ENCODE results near the gene NUP62.

The NUP62 gene

DNA sequence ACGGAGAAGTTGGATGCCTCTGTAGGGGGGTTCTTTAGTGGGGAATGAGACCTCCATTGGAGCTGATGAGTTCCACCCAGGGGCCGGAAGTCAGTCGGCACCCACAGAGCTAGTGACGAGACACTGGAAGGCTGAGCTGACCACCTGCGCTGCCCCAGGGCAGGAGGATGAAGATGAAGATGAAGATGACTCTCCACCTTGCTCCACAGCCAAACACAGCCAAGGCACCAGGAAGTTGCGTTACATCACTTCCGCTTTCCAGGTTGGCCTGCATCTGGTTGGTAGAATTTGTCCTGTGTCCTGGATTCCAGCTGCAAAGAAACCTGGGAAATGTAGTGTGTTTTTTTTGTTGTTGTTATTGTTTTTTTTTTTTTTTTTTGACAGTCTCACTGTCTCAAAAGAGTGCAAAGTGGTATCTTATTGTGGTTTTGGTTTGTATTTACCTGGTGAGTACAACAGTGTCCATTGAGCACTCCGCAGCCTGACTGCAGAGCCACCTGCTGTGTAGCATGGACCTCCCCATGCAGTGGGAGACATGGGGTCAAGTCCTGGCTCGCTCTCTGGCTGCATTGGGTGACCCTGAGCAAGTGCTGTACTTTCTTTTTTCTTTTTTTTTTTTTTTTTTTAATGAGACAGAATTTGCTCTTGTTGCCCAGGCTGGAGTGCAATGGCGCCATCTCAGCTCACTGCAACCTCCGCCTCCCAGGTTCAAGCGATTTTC, 49.9 kb downstream of the NUP62 start:
- DNase-seq, result no peak

- DNase-seq, result no peak
Observed at GRCh38 chr19:49878744-49879070, 50.6 kb downstream of the NUP62 start.

- DNase-seq, result peak; percentile 97 to 99 (median 98)
Observed at GRCh38 chr19:49877879-49878743, 51.2 kb downstream of the NUP62 start.

DNA sequence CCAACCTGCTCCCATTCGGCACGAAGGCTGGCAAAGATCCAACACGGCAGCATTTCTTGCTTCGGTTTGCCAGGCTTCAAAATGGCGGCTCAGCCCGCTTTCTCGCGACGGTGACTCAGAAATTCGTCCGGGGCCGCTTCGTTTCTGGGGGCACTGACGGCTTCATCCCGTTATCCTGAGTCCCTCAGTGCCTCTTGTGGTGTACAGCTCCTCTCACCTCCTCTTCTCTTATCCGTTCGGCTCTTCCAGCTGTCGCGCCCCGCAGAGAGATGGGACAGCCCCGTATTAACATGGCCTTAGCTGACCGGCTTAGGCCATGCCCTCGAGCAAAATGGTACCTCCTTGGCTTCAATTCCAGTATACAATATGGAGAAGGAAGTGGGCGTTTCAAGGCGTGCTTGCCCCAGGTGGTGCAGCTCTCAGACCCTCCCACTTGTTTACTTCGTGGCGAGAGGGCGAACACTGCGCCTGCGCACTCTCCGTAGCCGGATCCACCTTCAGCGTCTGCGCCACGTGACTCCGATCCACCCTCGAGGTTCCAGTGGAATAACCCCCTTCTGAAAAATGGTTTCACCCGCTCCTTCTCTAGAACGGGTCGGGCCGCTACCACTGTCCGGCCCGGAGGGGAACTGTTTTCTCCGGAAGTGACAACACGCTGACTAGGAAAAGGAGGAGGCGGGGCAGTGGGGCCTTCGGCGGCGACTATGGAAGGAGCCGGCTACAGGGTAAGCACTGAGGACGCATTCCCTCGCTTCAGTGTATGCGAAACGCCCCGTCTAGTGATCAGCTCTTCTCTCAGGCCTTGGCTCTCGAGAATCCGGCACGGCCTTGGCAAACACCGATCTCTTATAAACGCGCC, 52.1 kb downstream of the NUP62 start, which contains the start of the genes AKT1S1 and TBC1D17:
AKT1S1 (minus strand) TSS at position 336 of the 859 bp plus-strand sequence. CDS start 4,060 bp downstream, outside the sequence.
TBC1D17 (plus strand) TSS at position 683 of the 859 bp plus-strand sequence; CDS start at position 705, 22 bp downstream.
- peak; percentile 99 to 100 (median 100) for DNase-seq

GRCh38 chr19:49876422-49877019, 52.8 kb downstream of the NUP62 start:
- peak; percentile 97 to 100 (median 99) for DNase-seq

GRCh38 chr19:49875857-49876421, 53.4 kb downstream of the NUP62 start:
- DNase-seq, result peak in 5 of 6 experiments; percentile 29 to 74 (median 60)

GRCh38 chr19:49875177-49875576, 54.1 kb downstream of the NUP62 start:
- no peak for DNase-seq

DNA sequence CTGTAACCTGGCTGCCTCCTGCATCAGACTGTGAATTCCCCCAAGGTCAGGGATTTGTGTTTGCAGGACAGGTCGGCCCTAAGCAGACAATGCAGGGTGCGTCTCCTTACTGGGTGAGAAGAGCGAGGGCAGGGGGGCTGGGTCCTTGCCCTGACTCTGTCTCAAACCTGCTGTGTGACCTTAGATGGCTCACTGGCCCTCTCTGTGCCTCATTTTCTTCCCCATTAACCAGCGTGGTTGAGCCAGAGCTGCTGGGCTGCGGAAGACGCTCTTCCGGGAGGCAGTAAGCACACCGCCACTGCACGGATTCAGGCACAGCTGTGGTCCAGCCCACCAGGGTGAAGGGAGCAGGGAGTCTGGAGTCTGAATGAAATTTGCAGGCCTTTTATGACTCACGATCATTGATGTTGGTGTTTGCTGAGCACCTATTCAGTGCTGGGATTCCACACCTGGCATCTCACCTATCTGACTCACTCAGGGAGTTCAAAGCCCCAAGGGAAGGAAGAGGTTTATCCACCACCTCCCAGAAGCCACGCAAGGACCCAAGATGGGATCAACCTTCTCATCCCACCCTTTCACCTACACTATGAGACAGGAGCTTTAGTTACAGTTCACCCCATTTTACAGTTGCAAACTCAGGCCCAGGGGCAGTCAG, 54.7 kb downstream of the NUP62 start:
- DNase-seq, result no peak

DNA sequence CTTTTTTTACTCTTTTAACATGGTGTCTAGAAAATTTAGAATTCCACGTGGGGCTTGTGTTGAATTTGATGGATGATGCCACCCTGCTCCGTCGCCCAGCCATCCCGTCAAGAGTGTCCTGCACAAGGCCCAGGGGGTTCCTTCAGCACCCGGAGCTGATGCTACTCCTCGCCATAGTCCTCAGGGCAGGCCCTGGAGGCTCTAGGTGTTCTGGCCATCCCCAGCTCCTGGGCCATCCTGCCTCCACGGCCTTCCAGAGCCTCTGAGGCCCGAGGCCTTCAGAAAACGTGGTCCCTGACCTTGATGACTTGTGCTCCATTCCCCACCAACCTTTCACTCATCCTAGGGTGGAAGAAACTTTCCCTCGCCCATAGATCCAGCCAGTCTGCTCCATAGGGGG, 55.5 kb downstream of the NUP62 start:
- DNase-seq, result no peak

- no peak for DNase-seq
Observed at GRCh38 chr19:49873129-49873521, 56.2 kb downstream of the NUP62 start.

- DNase-seq, result no peak
Observed at GRCh38 chr19:49872245-49873128, 56.8 kb downstream of the NUP62 start.

- no peak for DNase-seq
Observed at GRCh38 chr19:49871349-49871985, 57.8 kb downstream of the NUP62 start.

DNA sequence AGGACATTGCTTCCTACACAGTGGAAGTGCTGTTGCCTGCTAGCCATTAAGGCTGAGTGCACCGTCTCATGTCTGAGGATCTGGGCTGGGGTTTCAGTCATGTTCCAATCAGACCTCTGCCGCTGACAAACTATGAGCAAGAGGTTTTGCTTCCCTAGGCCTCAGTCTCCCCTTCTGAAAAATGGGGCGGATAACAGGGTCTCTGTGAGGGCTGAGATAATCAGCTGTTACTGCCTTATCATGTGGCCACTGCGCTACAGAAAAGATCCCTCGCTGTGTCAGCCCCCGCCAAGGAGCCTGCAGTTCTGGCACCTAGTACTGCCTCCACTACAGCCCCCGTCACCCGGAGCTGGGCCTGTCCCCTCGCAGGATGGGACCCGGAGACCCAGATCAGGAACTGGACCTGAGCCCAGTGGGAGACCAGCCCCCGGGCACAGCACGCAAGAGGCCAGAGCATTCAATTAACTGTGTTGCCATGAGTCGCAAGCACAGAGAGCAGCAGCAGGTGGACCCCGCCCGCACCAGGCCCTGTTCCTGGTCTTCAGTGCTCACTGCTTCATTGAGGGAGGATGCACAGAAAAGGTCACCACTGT, 58.9 kb downstream of the NUP62 start:
- no peak for DNase-seq

DNA sequence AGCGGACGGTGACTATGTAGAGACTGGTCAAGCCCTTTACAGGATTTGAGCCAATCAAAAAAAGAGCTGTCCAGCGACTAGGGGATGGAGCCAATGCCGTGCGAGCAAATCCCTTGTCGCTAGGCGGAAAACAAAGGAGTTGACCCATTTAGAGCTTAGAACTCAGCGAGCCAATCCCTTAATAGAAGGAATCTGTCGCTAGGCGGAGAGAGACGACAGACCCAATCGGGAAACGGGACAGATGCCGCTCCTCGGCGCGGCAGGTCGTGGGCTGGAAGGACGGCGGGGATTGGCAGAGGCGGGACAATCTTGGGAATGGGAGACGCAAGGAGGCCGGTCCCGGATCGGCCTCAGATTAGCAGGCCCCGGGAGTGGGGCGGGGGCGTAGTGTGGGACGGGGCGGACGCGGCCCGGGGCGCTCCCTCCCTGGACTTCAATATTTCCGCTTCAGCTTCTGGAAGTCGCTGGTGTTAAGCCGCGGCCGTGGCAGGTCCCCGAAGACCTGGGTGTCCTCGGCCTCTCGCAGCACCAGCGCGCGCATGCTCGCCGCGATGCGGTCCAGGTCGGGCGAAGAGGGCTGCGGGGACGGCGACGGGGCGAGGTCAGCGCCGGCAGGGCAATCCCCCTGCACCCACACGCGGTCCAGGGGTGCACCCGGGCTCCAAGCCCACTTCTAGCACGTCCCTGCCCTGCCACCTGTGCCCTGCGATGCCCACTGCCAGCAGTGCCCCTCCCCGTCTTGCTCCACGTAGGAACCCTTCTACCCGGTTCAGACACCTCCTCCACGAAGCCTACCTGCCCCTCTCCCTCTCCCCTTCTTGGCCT, 59.6 kb downstream of the NUP62 start:
- DNase-seq, result peak; percentile 83 to 89 (median 88)

DNA sequence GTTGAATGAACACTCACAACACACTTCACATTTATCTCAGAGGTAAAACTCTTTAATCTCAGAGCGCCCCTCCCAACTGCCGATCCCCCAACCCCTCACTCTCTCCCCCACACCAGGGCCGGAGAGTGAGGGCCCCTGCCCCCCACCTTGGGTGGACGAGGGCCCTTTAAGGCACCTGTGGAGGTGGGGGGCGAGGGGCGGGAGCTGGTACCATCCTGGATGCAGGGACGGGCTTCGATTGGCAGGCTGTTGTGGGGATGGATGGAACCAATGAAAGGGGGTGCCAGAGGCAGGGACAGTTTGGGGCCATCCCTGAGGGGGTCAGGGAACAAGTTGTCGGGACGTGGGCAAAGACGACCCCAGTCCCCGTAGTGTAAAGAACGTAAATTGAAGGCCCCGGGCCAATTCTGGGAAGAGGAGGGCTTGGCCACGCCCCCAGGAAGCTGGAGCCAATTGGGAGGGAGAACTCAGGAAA, 60.3 kb downstream of the NUP62 start:
- DNase-seq, result no peak

DNA sequence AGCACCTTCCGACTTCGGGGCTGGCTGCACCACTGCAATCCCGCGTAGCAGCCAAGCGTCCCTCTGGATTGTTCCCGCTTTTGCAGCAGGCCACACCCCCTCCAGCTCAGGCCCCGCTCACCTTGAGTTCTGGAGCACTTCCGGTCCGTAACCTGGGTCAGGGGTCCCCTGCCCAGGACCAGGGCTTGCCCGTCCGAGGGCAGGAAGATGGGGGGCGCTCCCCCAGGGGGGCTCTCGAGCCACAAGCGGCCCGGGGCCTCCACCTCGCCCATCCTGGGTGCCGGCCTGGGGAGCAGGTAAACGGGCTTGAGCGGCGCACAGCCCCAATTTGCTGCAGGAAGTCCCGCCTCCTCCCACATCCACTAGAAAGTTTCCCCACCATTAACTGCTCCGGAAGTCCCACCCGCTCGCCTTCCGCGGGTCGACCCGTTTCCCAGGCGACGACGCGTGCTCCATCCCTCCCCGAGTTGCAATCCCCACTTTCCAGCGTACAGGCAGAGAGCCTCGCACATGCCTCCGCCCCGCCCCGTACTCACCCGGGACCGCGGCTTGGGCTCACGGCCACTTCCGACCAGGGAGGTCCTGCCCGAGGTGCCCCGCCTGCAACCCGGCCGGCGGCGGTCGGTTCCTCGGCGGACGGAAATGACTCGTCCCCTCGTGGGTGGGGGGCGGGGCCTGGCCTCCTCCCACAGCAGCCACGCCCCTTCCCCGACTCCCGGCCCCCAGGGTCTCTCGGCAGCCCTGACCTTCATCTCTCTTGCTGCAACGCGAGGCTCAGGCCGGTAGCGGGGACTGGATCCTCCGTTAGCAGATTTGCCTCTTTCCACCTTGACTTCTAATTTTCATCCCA, 62.1 kb downstream of the NUP62 start, which contains the start of gene PNKP:
PNKP (minus strand) TSS at position 644 of the 850 bp plus-strand sequence; CDS start at position 272, 372 bp downstream.
- DNase-seq, result peak; percentile 78 to 91 (median 85)

DNA sequence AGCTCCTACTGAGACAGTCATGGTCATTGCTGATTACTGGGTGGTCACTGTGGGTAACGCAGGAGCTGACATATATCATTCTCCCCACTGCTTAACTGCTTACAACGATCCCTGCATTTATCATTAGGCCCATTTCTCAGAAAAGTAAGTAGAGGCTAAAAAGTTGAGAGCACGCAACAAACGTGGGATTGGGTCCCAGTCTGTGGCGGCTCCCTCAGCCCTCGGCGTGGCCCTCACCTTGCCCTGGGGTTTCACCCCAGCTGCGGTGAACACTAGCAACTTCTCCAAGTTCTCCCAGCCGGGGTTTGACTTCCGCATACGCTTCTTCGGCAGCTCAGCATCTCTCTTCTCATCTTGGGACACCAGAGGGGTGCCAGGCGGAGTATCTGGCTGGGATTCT, 64.4 kb downstream of the NUP62 start:
- DNase-seq, result no peak
